Hepatocyte (in vitro differentiated cells): ENCODE data around the gene RGCC.

ENCODE experiments used
- CTCF ChIP-seq: fragments of 200-600 bp; sonication (generic); IDR thresholded peaks from 2 replicates; pipeline ENCODE4 v1.5.1; 2016; ENCODE audit warnings: antibody characterized with exemption, mild to moderate bottlenecking; ENCODE audit not compliant: poor library complexity
- EZH2 ChIP-seq: fragments of 200-600 bp; sonication (generic); IDR thresholded peaks from 2 replicates; pipeline ENCODE4 v1.6.1; 2016; ENCODE audit warnings: antibody characterized with exemption, mild to moderate bottlenecking, borderline replicate concordance

- TF ChIP-seq CTCF (no peak), EZH2 (no peak)
Observed at GRCh38 chr13:41470196-41470595, 12.8 kb downstream of the RGCC start.
